CD4-positive, CD25-positive, alpha-beta regulatory T cell (primary cell): ENCODE results near the gene HCK. TPM values are rescaled to one million over a fixed set of nuclear protein-coding genes. Genes with fewer than 3 reads are reported as not detected.

Source experiments
- ATAC-seq, 2 donors: fragments of 150-1000 bp; cut with Tn5 transposase; one replicate each; pipeline ENCODE4 v1.10.0; 2021; ENCODE audit warnings: low read depth in 2 of 2, moderate number of reproducible peaks in 2 of 2, moderate library complexity in 1 of 2
- DNase-seq, 3 donors: peaks; one replicate each; pipeline versions ENCODE4 v3.0.0 to v3.0.0-alpha.2; 2012 to 2022; ENCODE audit warnings: mixed read lengths in 1 of 3
- H3K27ac ChIP-seq: one replicate; pipeline ENCODE4 v1.7.0; 2013; ENCODE audit warnings: mild to moderate bottlenecking, low read length; ENCODE audit not compliant: insufficient read depth, poor library complexity, severe bottlenecking
- H3K27me3 ChIP-seq: one replicate; pipeline ENCODE4 v1.7.0; 2013; ENCODE audit warnings: low read length; ENCODE audit not compliant: control insufficient read depth, insufficient read depth
- H3K36me3 ChIP-seq: one replicate; pipeline ENCODE4 v1.7.0; 2013; ENCODE audit warnings: mild to moderate bottlenecking, low read length, moderate library complexity; ENCODE audit not compliant: control insufficient read depth, insufficient read depth
- H3K4me1 ChIP-seq: 2 replicates; pipeline ENCODE4 v1.7.0; 2013; ENCODE audit warnings: mild to moderate bottlenecking, low read length; ENCODE audit not compliant: insufficient read depth, control insufficient read depth, poor library complexity, severe bottlenecking
- H3K4me3 ChIP-seq: one replicate; pipeline ENCODE4 v1.7.0; 2013; ENCODE audit warnings: low read depth, mild to moderate bottlenecking, low read length, moderate library complexity
- H3K9me3 ChIP-seq, 2 experiments: 1 replicate in 1 of 2; 2 replicates in 1 of 2; pipeline ENCODE4 v1.7.0; 2013; ENCODE audit warnings: low read length in 2 of 2, mild to moderate bottlenecking in 1 of 2, moderate library complexity in 1 of 2; ENCODE audit not compliant: control insufficient read depth in 2 of 2
- H3K27ac Mint-ChIP-seq, 3 donors: one replicate each; pipeline ENCODE4 v1.8.0; 2020 to 2022; ENCODE audit warnings: mild to moderate bottlenecking in 3 of 3, mixed read lengths in 3 of 3, moderate library complexity in 2 of 3
- H3K27me3 Mint-ChIP-seq: one replicate; pipeline ENCODE4 v1.8.0; 2022; ENCODE audit warnings: mild to moderate bottlenecking, mixed read lengths
- H3K36me3 Mint-ChIP-seq: one replicate; pipeline ENCODE4 v1.8.0; 2020; ENCODE audit warnings: mixed read lengths
- H3K4me1 Mint-ChIP-seq, 4 donors: one replicate each; pipeline ENCODE4 v1.8.0; 2020 to 2022; ENCODE audit warnings: mixed read lengths in 4 of 4, mild to moderate bottlenecking in 1 of 4
- H3K4me3 Mint-ChIP-seq, 4 donors: one replicate each; pipeline ENCODE4 v1.8.0; 2020 to 2022; ENCODE audit warnings: mild to moderate bottlenecking in 4 of 4, mixed read lengths in 4 of 4, moderate library complexity in 3 of 4
- H3K9me3 Mint-ChIP-seq, 7 donors: one replicate each; pipeline ENCODE4 v1.8.0; 2020 to 2022; ENCODE audit warnings: mixed read lengths in 7 of 7, mild to moderate bottlenecking in 3 of 7, moderate library complexity in 2 of 7
- polyA plus RNA-seq, 4 donors: library from polyadenylated mRNA; unstranded; fragments of 300-500 nt; fragmentation: Illumina TruSeq; gene quantifications; one replicate each; pipeline ENCODE4 v1.2.3, GENCODE V29; 2021
- total RNA-seq: library from RNA; stranded (reverse); gene quantifications from one replicate; pipeline ENCODE4 v1.2.3, GENCODE V29; 2022

HCK gene
- total and polyA plus RNA-seq, 5 donors from 2014 or later: 0.23 to 0.87 (median 0.25) TPM; not detected in 2

GRCh38 chr20:32138921-32139320 lies 86.9 kb downstream of the HCK start:
- Histone ChIP-seq H3K27me3 (no peaks in the 10 kb centered on the region), H3K4me1 (no peaks in the 10 kb centered on the region), H3K36me3 (peaks cover 81% of the 10 kb centered on the region), H3K9me3 (no peaks in the 10 kb centered on the region), H3K27ac (no peak overlapping the region), H3K4me3 (no peak overlapping the region)
- no peak for DNase-seq
- H3K9me3 Mint-ChIP-seq: no peaks in the 10 kb centered on the region
- ATAC-seq: no peak
- H3K27me3 Mint-ChIP-seq: peaks cover 4% of the 10 kb centered on the region
- peaks cover 61% of the 10 kb centered on the region for H3K36me3 Mint-ChIP-seq
- peaks cover 0 to 7% (median 4%) of the 10 kb centered on the region in 4 donors for H3K4me1 Mint-ChIP-seq
- peak overlapping the region in 1 of 3 donors; percentile 65 for H3K27ac Mint-ChIP-seq
- H3K4me3 Mint-ChIP-seq: no peak overlapping the region

GRCh38 chr20:32139947-32140346 lies 87.9 kb downstream of the HCK start:
- Mint-ChIP-seq H3K36me3 (peaks cover 67% of the 10 kb centered on the region), H3K9me3 (peaks cover 0 to 2% (median 0%) of the 10 kb centered on the region in 7 donors), H3K4me3 (no peak overlapping the region), H3K27me3 (peaks cover 4% of the 10 kb centered on the region), H3K4me1 (peaks cover 0 to 7% (median 4%) of the 10 kb centered on the region in 4 donors), H3K27ac (peak overlapping the region in 1 of 3 donors; percentile 76)
- Histone ChIP-seq H3K4me3 (no peak overlapping the region), H3K27me3 (no peaks in the 10 kb centered on the region), H3K27ac (no peak overlapping the region), H3K4me1 (no peaks in the 10 kb centered on the region), H3K9me3 (no peaks in the 10 kb centered on the region), H3K36me3 (peaks cover 87% of the 10 kb centered on the region)
- no peak for DNase-seq
- no peak for ATAC-seq

- Histone ChIP-seq H3K4me1 (no peaks in the 10 kb centered on the region), H3K36me3 (peaks cover 91% of the 10 kb centered on the region), H3K9me3 (no peaks in the 10 kb centered on the region), H3K27me3 (no peaks in the 10 kb centered on the region), H3K27ac (no peak overlapping the region), H3K4me3 (no peak overlapping the region)
- no peak overlapping the region for H3K4me3 Mint-ChIP-seq
- H3K36me3 Mint-ChIP-seq: peaks cover 69% of the 10 kb centered on the region
- DNase-seq: no peak
- peaks cover 0 to 5% (median 2%) of the 10 kb centered on the region in 4 donors for H3K4me1 Mint-ChIP-seq
- H3K27me3 Mint-ChIP-seq: peaks cover 4% of the 10 kb centered on the region
- no peak for ATAC-seq
- H3K9me3 Mint-ChIP-seq: peaks cover 0 to 2% (median 0%) of the 10 kb centered on the region in 7 donors
- peak overlapping the region in 1 of 3 donors; percentile 76 for H3K27ac Mint-ChIP-seq
These were observed 88.6 kb downstream of the HCK start for GRCh38 chr20:32140603-32141002.

DNA sequence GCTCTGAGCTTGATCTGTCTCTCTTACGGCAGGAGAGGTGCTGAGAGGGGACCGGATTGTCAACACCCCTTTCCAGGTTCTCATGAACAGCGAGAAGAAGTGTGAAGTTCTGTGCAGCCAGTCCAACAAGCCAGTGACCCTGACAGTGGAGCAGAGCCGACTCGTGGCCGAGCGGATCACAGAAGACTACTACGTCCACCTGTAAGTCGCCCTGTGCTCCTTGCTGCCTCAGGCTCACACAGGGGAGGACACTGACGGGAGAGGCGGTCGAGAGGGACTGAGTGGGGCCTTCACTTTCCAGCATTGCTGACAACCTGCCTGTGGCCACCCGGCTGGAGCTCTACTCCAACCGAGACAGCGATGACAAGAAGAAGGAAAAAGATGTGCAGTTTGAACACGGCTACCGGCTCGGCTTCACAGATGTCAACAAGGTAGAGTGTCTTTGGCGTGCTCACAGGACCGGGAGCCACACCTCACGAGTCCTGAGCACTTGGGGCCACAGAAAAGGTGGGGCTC lies 89.5 kb downstream of the HCK start:
- H3K9me3 ChIP-seq: no peaks in the 10 kb centered on the region
- H3K27ac ChIP-seq: no peak overlapping the region
- peaks cover 4% of the 10 kb centered on the region for H3K27me3 Mint-ChIP-seq
- no peak overlapping the region for H3K4me3 ChIP-seq
- no peak for ATAC-seq
- H3K27me3 ChIP-seq: no peaks in the 10 kb centered on the region
- H3K9me3 Mint-ChIP-seq: peaks cover 0 to 2% (median 0%) of the 10 kb centered on the region in 7 donors
- H3K4me1 Mint-ChIP-seq: peaks cover 0 to 5% (median under 1%) of the 10 kb centered on the region in 4 donors
- H3K36me3 ChIP-seq: peaks cover 92% of the 10 kb centered on the region
- no peak overlapping the region for H3K27ac Mint-ChIP-seq
- H3K4me1 ChIP-seq: no peaks in the 10 kb centered on the region
- DNase-seq: no peak
- no peak overlapping the region for H3K4me3 Mint-ChIP-seq
- H3K36me3 Mint-ChIP-seq: peaks cover 74% of the 10 kb centered on the region

GRCh38 chr20:32142088-32142487 lies 90.0 kb downstream of the HCK start:
- H3K9me3 ChIP-seq: no peaks in the 10 kb centered on the region
- ATAC-seq: no peak

DNA sequence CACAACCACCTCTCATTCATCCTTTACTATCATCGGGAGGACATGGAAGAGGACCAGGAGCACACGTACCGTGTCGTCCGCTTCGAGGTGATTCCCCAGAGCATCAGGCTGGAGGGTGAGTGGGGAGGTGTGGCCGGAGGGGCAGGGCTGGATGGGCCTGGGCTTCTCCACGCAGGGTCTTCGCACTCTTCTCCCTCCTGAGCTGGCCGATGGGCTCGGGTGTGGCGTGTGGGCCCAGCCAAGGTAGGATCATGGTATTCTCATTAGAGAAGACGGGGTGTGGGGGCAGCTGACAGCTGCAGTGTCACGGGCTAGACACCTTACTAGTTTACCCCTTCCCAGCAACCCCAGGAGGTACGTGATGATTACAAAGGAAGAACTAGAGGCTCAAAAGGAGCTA lies 90.9 kb downstream of the HCK start:
- Mint-ChIP-seq H3K4me1 (no peaks in the 10 kb centered on the region), H3K36me3 (peaks cover 68% of the 10 kb centered on the region), H3K9me3 (peaks cover 0 to 2% (median 0%) of the 10 kb centered on the region in 7 donors), H3K27ac (peak overlapping the region in 2 of 3 donors; percentile 36 to 65), H3K4me3 (no peak overlapping the region), H3K27me3 (peaks cover 4% of the 10 kb centered on the region)
- Histone ChIP-seq H3K36me3 (peaks cover 90% of the 10 kb centered on the region), H3K9me3 (no peaks in the 10 kb centered on the region), H3K4me1 (no peaks in the 10 kb centered on the region), H3K27ac (no peak overlapping the region), H3K27me3 (no peaks in the 10 kb centered on the region), H3K4me3 (no peak overlapping the region)
- no peak for ATAC-seq
- DNase-seq: no peak

More at GRCh38 chr20:32142088-32142487, 90.0 kb downstream of the HCK start:
- no peaks in the 10 kb centered on the region for H3K4me1 ChIP-seq
- Mint-ChIP-seq H3K4me3 (no peak overlapping the region), H3K27ac (no peak overlapping the region), H3K9me3 (peaks cover 0 to 2% (median 0%) of the 10 kb centered on the region in 7 donors), H3K4me1 (peaks cover 0 to 4% (median under 1%) of the 10 kb centered on the region in 4 donors), H3K36me3 (peaks cover 74% of the 10 kb centered on the region), H3K27me3 (peaks cover 4% of the 10 kb centered on the region)
- peaks cover 92% of the 10 kb centered on the region for H3K36me3 ChIP-seq
- no peaks in the 10 kb centered on the region for H3K27me3 ChIP-seq
- no peak overlapping the region for H3K27ac ChIP-seq
- no peak overlapping the region for H3K4me3 ChIP-seq
- DNase-seq: no peak

DNA sequence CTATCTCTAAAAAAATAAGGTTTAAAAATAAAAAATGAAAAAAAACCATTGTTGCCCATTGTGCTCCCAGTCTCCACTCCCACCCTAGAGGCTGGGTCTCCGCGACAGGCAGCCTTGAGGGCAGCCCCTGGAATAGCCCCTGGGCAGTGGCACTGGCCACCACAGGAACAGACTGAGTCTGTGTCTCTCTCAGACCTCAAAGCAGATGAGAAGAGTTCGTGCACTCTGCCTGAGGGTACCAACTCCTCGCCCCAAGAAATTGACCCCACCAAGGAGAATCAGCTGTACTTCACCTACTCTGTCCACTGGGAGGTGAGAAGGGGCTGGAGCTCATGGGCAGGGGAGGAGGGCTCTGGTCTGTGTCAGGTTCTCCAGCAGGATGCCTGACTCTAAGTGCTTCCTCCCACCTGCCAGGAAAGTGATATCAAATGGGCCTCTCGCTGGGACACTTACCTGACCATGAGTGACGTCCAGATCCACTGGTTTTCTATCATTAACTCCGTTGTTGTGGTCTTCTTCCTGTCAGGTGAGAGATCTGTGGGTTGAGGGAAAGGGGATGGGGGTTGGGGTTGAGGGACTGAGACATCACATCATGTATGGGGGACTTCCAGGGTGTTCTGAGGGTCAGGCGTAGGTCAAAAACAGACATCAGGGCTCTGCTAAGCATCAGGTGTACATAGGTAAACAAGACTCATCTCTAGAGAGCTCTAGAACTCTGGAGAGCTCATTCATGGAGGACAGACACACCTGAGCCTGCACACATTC lies 93.0 kb downstream of the HCK start:
- no peak for ATAC-seq
- peaks cover 4% of the 10 kb centered on the region for H3K27me3 Mint-ChIP-seq
- H3K4me1 Mint-ChIP-seq: no peaks in the 10 kb centered on the region
- Histone ChIP-seq H3K4me1 (no peaks in the 10 kb centered on the region), H3K27ac (no peak overlapping the region), H3K36me3 (peaks cover 80% of the 10 kb centered on the region), H3K9me3 (no peaks in the 10 kb centered on the region), H3K27me3 (no peaks in the 10 kb centered on the region), H3K4me3 (no peak overlapping the region)
- peak overlapping the region in 2 of 3 donors; percentile 28 to 71 for H3K27ac Mint-ChIP-seq
- no peak for DNase-seq
- peaks cover 69% of the 10 kb centered on the region for H3K36me3 Mint-ChIP-seq
- peaks cover 0 to 2% (median 0%) of the 10 kb centered on the region in 7 donors for H3K9me3 Mint-ChIP-seq
- H3K4me3 Mint-ChIP-seq: no peak overlapping the region
